Sigmoid colon (tissue), 4 donors: ENCODE results near the gene PTPN14.

ENCODE experiments used
- CTCF ChIP-seq, 4 experiments: fragments of 450-650 bp in 3 of 4; fragments of 200-600 bp in 1 of 4; IDR thresholded peaks; one replicate each; pipeline ENCODE4 v1.5.1; 2016 to 2019; ENCODE audit warnings: antibody characterized with exemption in 4 of 4, mild to moderate bottlenecking in 3 of 4, moderate library complexity in 2 of 4
- POLR2AphosphoS5 ChIP-seq, 4 donors: sonication (generic); formaldehyde crosslinking; IDR thresholded peaks; one replicate each; pipeline ENCODE4 v1.6.1; 2017; ENCODE audit warnings: antibody characterized with exemption in 4 of 4

GRCh38 chr1:214441119-214441518 is 110.3 kb downstream of the PTPN14 start:
- TF ChIP-seq CTCF (IDR thresholded peaks at IDR 0.05) (no peak), POLR2AphosphoS5 (IDR thresholded peaks at IDR 0.05) (no peak)
